Activated effector memory CD4-positive, alpha-beta T cell treated with Interleukin-2 at 50 U/mL for 16 hours (primary cell): ENCODE results near the gene LPIN2.

ENCODE experiments used
- DNase-seq: peaks from one replicate; pipeline ENCODE4 v3.0.0-alpha.2; 2020

LPIN2 gene

GRCh38 chr18:2998644-2999043 is 14.3 kb downstream of the LPIN2 start:
- DNase-seq: no peak

- no peak for DNase-seq
Observed at GRCh38 chr18:2997846-2998564, 14.9 kb downstream of the LPIN2 start.

GRCh38 chr18:2997429-2997828 is 15.5 kb downstream of the LPIN2 start:
- DNase-seq: no peak

GRCh38 chr18:2994603-2995432 is 18.1 kb downstream of the LPIN2 start:
- peak; percentile 57 for DNase-seq

- DNase-seq: no peak
Observed at GRCh38 chr18:2994020-2994589, 18.8 kb downstream of the LPIN2 start.

- DNase-seq: no peak
Observed at GRCh38 chr18:2992995-2993877, 19.7 kb downstream of the LPIN2 start.

GRCh38 chr18:2990956-2991640 is 21.8 kb downstream of the LPIN2 start:
- no peak for DNase-seq

GRCh38 chr18:2987876-2988790 is 24.8 kb downstream of the LPIN2 start:
- DNase-seq: no peak

GRCh38 chr18:2986150-2986865 is 26.6 kb downstream of the LPIN2 start:
- DNase-seq: no peak

- no peak for DNase-seq
Observed at GRCh38 chr18:2985628-2986027, 27.3 kb downstream of the LPIN2 start.

GRCh38 chr18:2984703-2985261 is 28.2 kb downstream of the LPIN2 start:
- no peak for DNase-seq

- no peak for DNase-seq
Observed at GRCh38 chr18:2984091-2984490, 28.9 kb downstream of the LPIN2 start.

- DNase-seq: no peak
Observed at GRCh38 chr18:2983296-2983695, 29.6 kb downstream of the LPIN2 start.

- no peak for DNase-seq
Observed at GRCh38 chr18:2982452-2983269, 30.3 kb downstream of the LPIN2 start.

- no peak for DNase-seq
Observed at GRCh38 chr18:2982022-2982421, 30.9 kb downstream of the LPIN2 start.

- no peak for DNase-seq
Observed at GRCh38 chr18:2981212-2981728, 31.7 kb downstream of the LPIN2 start.

GRCh38 chr18:2979871-2980790 is 32.8 kb downstream of the LPIN2 start:
- no peak for DNase-seq

GRCh38 chr18:2979129-2979528 is 33.8 kb downstream of the LPIN2 start:
- no peak for DNase-seq
